Stimulated activated CD8-positive, alpha-beta memory T cell treated with anti-CD3 and anti-CD28 coated beads, Interleukin-4, amount 100 ng/mL, for 48 hours (primary cell): Measurements from ENCODE around the gene DHX38.

Experiments
- DNase-seq: peaks from one replicate; pipeline ENCODE4 v3.0.0-alpha.2; 2020

DHX38 gene

GRCh38 chr16:72084445-72084844, 9.2 kb upstream of the DHX38 start:
- no peak for DNase-seq

DNA sequence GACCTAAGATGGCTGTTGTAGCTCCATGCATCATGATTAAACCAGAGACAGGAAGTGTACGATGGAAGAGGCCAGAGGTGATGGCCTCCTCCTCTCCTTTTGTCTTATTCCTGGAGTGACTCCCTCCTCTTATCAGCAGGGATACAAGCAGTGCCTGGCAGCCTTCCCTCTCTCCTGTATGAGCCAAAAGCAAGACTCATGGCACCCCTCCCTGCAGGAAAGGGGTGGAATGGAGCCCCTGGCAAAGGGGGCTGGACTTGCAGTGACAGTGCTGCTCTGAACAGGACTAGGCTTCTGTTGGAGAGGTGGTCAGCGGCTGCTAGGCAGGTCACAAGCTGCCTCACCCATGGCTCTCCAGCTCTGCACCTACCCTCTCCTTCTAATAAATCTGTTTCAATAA, 8.6 kb upstream of the DHX38 start:
- no peak for DNase-seq

- no peak for DNase-seq
These were observed 2.4 kb upstream of the DHX38 start for GRCh38 chr16:72091217-72091616.

DNA sequence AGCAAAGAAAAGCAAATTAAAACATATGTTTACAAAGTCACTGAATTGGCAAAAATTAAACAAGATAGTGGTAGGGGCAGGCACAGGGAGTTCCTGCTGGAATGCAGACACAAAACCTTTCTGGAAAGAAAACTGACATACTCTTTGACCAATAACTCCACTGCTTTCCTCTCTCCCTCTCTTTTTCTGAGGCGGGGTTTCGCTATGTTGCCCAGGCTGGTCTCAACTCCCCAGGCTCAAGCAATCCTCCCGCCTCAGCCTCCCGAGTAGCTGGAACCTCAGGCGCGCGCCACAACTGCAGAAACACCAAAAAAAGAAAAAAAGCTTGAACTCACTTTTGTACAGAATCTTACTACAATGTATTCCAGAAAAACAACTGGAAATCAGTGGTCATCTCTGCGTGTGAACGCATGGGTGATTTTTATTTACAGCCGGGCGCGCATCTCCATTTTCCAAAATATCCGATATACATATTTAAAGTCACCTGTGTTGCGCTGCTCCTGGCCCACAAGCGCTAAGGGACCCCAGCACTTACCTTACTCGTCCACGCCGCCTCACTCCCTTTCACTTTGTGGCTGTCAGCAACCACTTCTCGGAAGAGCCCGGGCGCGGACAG, 707 bp upstream of the DHX38 start:
- peak; percentile 28 for DNase-seq

GRCh38 chr16:72094266-72094610, 591 bp downstream of the DHX38 start:
- peak; percentile 60 for DNase-seq

GRCh38 chr16:72098936-72099335, 5.3 kb downstream of the DHX38 start:
- DNase-seq, result no peak

GRCh38 chr16:72099377-72099818, 5.8 kb downstream of the DHX38 start:
- DNase-seq, result peak; percentile 54

DNA sequence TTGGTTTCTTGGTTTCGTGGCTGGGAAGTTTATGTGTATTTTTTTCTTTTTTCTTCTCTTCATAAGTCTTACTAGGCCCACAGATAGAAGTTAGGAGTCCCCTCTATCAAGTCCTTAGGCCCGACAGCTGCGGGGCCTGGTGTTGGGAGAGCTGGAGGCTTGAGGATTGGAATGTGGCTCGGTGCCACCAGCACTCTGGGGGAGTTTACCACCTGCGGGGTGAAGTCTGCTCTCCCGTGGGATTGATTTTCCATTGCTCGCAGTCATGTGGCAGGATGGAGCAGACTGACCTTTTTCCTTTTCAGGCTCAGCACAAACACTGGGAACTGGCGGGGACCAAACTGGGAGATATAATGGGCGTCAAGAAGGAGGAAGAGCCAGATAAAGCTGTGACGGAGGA, 7.5 kb downstream of the DHX38 start:
- DNase-seq, result no peak

- DNase-seq, result no peak
These were observed 11.3 kb downstream of the DHX38 start for GRCh38 chr16:72104905-72105304.

GRCh38 chr16:72105978-72106377, 12.3 kb downstream of the DHX38 start:
- DNase-seq, result peak; percentile 7

- peak; percentile 16 for DNase-seq
These were observed 13.7 kb downstream of the DHX38 start for GRCh38 chr16:72107371-72107770.

DNA sequence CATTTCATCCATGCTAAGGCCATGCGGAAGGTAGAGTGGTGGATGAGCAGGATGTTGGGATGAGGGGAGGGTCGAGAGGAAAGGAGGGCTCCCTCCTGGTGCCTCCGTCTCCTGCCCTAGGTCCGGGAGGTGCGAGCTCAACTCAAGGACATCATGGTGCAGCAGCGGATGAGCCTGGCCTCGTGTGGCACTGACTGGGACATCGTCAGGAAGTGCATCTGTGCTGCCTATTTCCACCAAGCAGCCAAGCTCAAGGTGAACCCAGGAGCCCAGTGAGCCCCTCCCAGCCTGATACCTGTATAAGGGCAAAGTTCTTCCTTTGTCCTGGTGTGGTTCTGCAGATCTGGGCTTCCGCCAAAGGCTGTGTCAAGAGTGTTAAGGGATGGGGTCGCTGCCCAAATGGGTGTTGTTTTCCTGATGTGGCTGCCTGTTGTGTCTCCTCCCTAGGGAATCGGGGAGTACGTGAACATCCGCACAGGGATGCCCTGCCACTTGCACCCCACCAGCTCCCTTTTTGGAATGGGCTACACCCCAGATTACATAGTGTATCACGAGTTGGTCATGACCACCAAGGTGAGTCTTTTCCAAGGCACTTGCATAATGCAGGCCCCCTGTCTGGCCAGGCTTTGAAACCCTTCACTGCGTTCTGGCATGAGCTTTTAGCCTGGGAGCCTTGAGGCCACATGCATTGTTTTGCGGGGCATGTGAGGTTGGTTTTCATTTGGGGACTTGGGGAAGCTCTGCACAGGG, 14.9 kb downstream of the DHX38 start:
- DNase-seq, result peak; percentile 10

DNA sequence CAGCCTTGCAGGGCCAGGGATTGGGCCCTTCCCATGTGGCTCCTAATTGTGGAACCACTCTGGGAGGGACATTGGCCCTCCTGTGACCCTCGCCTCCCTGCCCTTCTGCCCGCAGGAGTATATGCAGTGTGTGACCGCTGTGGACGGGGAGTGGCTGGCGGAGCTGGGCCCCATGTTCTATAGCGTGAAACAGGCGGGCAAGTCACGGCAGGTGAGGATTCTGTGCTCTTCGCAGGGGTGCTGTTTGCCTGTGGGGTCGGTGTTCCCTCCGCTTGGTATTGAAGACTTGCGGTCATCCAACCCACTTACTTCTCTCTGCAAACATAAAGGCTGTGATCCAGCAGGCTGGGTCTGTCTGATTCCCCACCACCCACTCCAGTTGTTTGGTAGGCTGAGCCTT, 15.7 kb downstream of the DHX38 start:
- no peak for DNase-seq

- DNase-seq, result peak; percentile 13
These were observed 16.4 kb downstream of the DHX38 start for GRCh38 chr16:72109966-72110530.

- peak; percentile 7 for DNase-seq
These were observed 17.3 kb downstream of the DHX38 start for GRCh38 chr16:72110662-72111615.

- DNase-seq, result peak; percentile 17
These were observed 18.2 kb downstream of the DHX38 start for GRCh38 chr16:72111657-72112451.

DNA sequence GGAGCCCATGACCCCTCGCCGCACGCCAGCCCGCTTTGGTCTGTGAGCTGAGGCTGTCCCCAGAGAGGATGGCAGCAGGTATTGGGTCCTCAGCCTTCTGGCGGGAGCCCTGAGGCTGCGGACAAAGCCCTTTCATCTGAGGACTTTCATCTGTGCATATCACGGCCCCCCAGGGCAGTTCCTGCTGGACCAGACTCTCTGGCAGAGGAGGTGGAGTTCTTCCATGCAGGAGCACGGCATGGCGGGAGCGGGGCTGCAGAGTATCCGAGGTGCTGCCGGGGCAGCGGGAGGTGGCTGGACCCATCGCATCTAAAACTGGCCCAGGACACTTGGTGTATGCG, 18.8 kb downstream of the DHX38 start:
- DNase-seq, result no peak

DNA sequence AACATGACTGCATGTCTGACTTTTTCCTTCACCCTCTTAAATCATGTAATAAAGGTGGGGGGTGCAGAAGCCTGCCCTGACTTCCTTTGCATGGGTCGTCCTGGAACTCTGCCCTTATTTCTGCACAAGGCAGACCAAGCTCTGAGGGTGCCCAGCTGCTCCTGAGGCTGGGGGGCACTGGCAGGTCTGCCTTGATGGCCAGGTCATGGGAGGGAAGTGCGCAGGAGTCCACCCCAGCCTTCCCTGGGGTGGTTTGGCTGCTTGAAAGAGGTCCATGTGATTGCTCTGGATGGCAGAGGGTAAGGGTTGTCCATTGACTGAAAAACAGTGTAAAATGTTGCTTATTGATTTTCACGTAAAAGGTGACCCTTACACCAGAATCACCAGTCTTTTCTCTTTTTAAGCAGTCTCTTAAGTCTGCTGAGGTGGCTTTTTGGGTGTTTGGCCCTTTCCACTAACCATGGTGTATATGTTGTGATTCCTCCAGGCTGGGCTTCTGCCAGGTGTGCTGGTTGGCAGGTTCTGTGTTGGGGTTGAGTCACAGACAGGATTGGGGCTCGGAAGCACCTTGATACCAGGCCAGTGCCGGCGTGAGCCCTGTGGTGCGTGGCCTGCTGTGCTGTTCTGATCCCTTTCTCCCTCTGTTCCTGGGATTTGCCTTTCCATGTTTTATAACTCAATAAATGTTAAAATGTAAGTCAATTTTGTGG, 19.4 kb downstream of the DHX38 start:
- DNase-seq, result no peak

DNA sequence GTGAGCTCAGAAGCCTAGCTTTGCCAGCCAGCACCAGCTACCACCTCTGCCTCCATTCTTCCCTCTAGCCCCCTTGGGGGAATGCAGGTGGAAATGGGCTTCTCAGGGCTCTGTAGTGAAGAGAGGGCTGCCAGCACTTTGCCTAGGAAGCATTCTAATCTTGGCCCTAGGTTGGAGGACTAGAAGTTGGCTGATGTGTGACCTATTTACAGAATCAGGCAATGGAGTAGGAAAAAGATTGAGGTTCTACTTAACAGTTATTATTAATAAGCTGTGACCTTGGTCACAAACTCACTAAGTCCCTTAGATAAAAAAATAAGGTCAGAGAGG, 19.9 kb downstream of the DHX38 start:
- no peak for DNase-seq

GRCh38 chr16:72120026-72120425, 26.4 kb downstream of the DHX38 start:
- DNase-seq, result no peak

DNA sequence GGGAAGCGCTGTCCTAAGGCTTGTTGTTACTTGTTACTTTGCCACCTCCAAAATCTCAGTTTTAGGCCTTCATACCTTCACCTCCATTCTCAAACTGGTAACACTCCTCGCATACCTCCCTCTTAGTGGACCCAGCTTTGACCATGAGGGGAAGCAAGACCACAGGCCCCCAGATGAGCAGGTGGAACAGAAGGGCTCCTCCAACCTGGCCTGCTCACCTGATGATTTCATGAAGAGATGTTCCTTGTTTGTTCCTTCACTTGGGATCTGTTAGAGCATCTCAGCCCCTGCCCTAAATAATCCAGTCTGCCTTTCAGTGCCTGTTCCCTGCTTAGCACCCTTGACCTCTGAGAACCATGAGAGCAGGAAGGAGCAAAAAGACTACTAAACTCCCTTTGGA, 28.7 kb downstream of the DHX38 start:
- no peak for DNase-seq

GRCh38 chr16:72122916-72123315, 29.3 kb downstream of the DHX38 start:
- no peak for DNase-seq
